Adrenal gland (tissue), 5 donors: ENCODE measurements around the gene SLC2A6.

ENCODE experiments used
- POLR2A ChIP-seq, 2 donors: fragments of 450-650 bp; IDR thresholded peaks; one replicate each; pipeline ENCODE4 v1.6.1; 2017; ENCODE audit warnings: antibody characterized with exemption in 2 of 2, mild to moderate bottlenecking in 2 of 2, moderate library complexity in 1 of 2
- TF ChIP-seq, protein P1 (sequence below), 6 experiments: fragments of 450-650 bp in 4 of 6; fragments of 200-600 bp in 2 of 6; sonication (generic) in 1 of 6; IDR thresholded peaks; 1 replicate in 5 of 6; 2 replicates in 1 of 6; pipeline versions ENCODE4 v1.5.1 to v1.8.0; 2016 to 2021; ENCODE audit warnings: antibody characterized with exemption in 6 of 6, mild to moderate bottlenecking in 2 of 6, moderate library complexity in 1 of 6
- donor health status: DM: no; HTN: no; CAD: no.

DNA sequence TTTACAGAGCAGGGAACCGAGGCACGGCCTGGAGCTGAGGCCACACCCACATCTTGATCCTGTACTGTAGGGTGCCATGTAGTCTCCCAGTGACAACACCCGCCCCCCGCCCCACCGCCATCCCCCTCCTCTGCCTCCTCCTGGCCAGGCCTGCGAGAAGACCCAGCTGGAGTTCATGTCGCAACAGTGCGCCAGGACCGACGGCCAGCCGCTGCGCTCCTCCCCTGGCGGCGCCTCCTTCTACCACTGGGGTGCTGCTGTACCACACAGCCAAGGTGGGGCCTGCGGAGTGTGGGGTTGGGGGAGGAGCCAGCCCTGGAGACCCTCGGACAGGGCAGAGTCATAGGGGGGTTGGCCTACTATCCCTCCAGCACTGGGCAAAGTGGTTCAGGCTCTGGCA, 42.2 kb downstream of the SLC2A6 start:
- TF ChIP-seq, protein P1, sequence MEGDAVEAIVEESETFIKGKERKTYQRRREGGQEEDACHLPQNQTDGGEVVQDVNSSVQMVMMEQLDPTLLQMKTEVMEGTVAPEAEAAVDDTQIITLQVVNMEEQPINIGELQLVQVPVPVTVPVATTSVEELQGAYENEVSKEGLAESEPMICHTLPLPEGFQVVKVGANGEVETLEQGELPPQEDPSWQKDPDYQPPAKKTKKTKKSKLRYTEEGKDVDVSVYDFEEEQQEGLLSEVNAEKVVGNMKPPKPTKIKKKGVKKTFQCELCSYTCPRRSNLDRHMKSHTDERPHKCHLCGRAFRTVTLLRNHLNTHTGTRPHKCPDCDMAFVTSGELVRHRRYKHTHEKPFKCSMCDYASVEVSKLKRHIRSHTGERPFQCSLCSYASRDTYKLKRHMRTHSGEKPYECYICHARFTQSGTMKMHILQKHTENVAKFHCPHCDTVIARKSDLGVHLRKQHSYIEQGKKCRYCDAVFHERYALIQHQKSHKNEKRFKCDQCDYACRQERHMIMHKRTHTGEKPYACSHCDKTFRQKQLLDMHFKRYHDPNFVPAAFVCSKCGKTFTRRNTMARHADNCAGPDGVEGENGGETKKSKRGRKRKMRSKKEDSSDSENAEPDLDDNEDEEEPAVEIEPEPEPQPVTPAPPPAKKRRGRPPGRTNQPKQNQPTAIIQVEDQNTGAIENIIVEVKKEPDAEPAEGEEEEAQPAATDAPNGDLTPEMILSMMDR (IDR thresholded peaks at IDR 0.05), result no peak
- no peak for TF ChIP-seq POLR2A (IDR thresholded peaks at IDR 0.05)
